ENCODE data around the gene SH2D6.

DNA sequence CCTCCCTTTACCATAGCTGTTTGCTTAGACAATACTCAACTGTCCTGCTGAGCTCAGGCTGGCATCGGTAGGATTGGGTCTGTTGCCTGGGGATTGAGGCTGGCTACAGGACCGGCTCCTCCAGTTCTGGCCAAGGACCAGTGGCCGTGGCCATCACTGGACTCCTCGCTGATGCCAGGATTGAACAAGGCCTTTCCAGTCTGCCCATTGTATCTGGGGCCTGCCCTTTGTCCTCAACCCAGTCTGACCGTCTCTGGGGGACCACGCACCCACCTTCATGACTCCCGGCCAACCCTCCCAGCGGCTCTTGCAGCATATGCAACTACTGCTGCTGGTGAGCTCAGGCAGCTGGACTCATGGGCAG lies 28.7 kb downstream of the SH2D6 start:
- no peak for TF ChIP-seq POLR2A (IDR thresholded peaks at IDR 0.05)
- TF ChIP-seq, protein P1, sequence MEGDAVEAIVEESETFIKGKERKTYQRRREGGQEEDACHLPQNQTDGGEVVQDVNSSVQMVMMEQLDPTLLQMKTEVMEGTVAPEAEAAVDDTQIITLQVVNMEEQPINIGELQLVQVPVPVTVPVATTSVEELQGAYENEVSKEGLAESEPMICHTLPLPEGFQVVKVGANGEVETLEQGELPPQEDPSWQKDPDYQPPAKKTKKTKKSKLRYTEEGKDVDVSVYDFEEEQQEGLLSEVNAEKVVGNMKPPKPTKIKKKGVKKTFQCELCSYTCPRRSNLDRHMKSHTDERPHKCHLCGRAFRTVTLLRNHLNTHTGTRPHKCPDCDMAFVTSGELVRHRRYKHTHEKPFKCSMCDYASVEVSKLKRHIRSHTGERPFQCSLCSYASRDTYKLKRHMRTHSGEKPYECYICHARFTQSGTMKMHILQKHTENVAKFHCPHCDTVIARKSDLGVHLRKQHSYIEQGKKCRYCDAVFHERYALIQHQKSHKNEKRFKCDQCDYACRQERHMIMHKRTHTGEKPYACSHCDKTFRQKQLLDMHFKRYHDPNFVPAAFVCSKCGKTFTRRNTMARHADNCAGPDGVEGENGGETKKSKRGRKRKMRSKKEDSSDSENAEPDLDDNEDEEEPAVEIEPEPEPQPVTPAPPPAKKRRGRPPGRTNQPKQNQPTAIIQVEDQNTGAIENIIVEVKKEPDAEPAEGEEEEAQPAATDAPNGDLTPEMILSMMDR (IDR thresholded peaks at IDR 0.05) = no peak

Measured in body of pancreas (tissue), 4 donors.